Right ventricle myocardium superior (tissue), 1 donor: Measurements from ENCODE around the gene LSM11. TPM values are rescaled to one million over a fixed set of nuclear protein-coding genes. Genes with fewer than 3 reads are reported as not detected.
"Not testable (repeated sequence)": the region's sequence is repeated elsewhere in the genome, so short reads cannot be mapped to it uniquely, and the experiment has no call there.

ENCODE experiments used
- ATAC-seq: fragments of 200-7000 bp; cut with Tn5 transposase; one replicate; pipeline ENCODE4 v1.9.1; 2020; ENCODE audit warnings: mild to moderate bottlenecking; ENCODE audit not compliant: poor library complexity
- DNase-seq: peaks from one replicate; pipeline ENCODE4 v3.0.0-alpha.2; 2020
- intact Hi-C: fragments of 100-400 bp; cut with DNase I; formaldehyde crosslinking; loops from one replicate; pipeline ENCODE4 v1.11.2; 2022
- long read RNA-seq: library from polyadenylated mRNA; unstranded; transcript quantifications from one replicate; pipeline ENCODE4 v2.0.0, GENCODE V29; 2021
- total RNA-seq: library from RNA; stranded (reverse); fragmentation: NEBNext Ultra II Directional; extraction: Animal tissue kit (Norgen Biotek cat#: 25700); gene quantifications from one replicate; pipeline ENCODE4 v1.2.1, GENCODE V29; 2021
- donor health status: DM: no; HTN: yes; CAD: no; lungs with severe emphysema.

The LSM11 gene
- total RNA-seq: 1.3 TPM
- long read RNA-seq, full-length matches to known transcripts: 1 of 2 reads
- long read RNA-seq, partial matches to known transcripts: 0 of 2 reads
- long read RNA-seq, other reads (novel, unspliced or antisense): 1 of 2 reads

DNA sequence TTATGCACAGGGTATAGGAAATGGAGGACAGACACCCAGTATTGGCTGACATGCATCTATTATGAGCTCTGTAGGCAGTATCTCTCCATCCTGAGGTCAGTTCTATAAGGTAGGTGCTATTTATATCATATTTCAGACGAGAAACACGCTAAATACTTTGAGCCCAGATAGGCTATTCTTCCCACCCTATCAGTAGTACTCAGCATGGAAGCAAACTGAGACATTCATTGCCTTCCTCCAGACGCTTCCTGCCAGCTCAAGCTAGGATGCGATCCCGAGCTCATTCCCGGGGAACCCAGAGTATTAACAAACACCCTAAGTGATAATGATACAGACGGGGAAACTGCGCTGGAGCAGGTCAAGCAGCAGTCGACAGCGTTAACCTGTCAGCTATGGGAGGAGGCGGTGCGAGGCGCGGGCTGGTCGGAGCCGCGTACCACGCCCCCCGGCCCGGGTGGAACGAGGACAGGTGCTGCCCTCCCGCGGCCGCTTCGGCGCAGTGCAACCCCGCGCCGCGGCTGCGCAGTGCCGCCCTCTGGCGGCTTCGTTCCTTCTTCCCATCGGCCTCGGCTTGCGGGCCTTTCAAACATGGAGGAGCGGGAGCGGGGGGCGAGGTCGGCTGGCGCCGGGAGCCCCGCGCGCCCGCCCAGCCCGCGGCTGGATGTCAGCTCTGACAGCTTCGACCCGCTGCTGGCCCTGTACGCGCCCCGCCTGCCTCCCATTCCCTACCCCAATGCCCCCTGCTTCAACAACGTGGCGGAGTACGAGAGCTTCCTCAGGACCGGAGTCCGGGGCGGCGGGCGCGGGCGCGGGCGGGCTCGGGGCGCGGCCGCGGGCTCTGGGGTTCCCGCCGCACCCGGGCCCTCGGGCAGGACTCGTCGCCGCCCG is at the start of gene LSM11:
TSS of gene LSM11 (plus strand) at position 550 of the 888 bp plus-strand sequence. CDS start at position 589, 39 bp downstream.
- intact Hi-C loops: loop anchor here (5.0 kb wide), 1 partner anchor 416 kb away; no protein-coding TSS in a partner anchor
- DNase-seq: peak; percentile 94
- peak; percentile 97 for ATAC-seq

DNA sequence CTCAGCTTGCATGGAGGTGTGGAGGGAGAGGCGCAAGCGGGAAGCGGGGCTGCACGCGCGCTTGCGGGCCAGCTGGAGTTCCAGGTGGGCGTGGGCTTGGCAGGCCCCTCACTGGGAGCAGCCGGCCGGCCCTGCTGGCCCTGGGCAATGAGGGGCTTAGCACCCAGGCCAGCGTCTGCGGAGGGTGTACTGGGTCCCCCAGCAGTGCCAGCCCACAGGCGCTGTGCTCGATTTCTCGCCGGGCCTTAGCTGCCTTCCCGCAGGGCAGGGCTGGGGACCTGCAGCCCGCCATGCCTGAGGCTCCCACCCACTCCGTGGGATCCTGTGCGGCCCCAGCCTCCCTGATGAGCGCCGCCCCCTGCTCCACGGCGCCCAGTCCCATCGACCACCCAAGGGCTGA is 49.7 kb upstream of the LSM11 start:
- intact Hi-C loops, DNase-seq, ATAC-seq: not testable (repeated sequence)

DNA sequence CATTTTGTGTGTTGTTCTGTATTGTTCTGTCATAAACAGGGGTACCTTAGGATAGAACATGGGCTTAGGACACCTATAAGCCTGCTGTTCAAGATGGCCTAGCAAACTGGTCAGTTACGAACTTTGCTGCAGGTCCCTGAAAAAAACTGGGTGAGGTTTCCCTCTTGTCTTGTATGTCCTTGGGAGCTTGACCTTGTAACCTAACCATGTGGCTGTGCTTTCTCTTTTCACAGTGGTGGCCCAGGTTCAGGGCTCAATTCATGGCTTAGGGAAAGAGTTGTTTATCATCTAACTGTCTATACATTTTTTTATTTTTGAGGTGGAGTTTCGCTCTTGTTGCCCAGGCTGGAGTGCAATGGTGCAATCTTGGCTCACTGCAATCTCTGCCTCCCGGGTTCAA is 47.4 kb upstream of the LSM11 start:
- intact Hi-C loops, DNase-seq, ATAC-seq: not testable (repeated sequence)

DNA sequence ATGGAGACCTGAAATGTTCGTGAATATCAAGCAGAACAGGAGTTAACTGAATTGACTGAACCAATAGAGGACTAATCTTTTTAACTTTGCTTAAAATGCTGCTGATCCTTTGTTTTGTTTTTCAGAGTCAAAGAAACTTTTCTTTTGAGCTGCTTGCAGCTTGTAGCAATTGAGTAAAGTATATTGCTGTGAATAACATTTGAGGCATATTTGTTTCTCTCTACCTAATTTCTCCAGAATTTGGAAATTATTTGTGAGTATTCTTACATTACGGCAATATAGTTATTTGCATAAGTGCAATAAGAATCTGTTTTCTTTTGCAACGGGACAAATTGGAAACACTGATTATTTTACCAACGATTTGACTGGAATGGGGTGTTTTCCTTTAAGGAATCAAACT is 44.8 kb upstream of the LSM11 start:
- DNase-seq, intact Hi-C loops, ATAC-seq: not testable (repeated sequence)

DNA sequence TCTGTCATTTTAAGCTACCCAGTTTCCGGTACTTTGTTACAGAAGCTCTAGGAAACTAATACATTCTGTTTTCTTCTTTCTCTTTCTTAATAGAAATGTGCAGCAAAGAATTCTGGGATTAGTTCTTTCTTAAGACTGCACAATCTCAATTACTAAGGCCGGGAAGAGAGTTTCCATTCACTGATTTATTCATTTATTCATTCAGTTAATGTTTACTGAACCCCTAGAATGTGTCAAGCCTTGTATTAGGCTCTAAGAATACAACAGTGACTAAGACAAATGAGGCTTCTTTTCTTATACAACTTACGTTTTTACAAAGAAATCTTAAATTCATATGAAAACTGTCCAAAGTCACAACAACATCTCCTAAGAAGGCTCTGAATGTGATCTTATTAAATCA is 39.8 kb upstream of the LSM11 start:
- ATAC-seq: no peak
- DNase-seq: no peak
- intact Hi-C loops: no loop called here

DNA sequence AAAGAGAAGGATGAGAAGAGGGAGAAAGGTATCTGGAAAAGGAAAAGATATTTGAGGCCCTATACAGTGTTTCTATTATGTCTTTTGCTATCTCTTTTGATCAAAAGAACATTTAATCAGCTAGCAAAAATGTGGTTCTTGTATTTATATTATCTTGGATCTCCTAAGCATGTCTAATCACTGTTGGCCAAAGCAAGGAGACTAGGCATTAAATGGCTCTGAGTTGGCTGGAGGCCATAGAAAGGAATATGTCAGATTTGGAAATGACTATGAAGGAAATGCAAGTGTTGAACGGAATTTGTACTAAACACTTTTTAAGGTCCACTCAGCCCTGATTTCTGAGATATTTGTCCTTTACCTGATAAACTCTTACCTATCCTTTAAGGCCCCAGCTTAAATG is 34.6 kb upstream of the LSM11 start:
- intact Hi-C loops: no loop called here
- DNase-seq (no peak), ATAC-seq (no peak)

DNA sequence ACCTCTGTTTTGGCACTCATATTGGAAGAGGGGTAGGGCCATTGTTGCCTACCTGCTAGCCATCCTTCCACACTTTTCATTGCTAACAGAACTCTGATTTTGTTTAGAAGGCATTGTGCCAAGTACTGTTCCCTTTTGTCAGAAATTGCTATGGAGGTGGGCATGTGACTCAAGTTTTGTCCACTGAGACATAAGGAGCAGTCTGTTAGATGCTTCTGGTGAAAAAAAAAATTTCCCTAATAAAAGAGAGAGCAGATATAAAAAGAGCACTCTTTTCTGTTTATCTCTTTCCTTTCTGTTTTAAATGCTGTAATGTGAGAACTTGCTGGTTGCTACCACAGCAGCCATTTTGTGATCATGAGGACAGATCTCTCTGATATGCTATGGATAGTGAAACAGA is 34.2 kb upstream of the LSM11 start:
- intact Hi-C loops: no loop called here
- DNase-seq: no peak
- no peak for ATAC-seq

DNA sequence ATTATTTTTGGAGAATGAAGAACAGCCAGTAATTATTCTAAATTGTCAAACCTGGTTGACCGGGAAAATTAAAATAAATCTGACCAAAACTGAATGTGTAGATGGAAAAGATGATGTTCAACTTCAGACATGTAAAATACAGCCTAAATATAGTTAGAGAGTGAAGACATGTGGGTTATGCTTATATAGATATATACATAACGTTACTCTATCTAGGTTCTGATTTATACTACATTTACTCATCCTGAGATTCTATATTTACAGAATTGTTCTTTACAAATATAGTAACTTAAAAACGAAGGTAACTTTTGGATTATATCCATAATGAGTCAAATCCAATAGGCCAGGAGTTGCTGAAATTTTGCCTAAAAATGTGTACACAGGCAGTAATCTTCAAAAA is 33.1 kb upstream of the LSM11 start:
- ATAC-seq (no peak), DNase-seq (no peak)
- intact Hi-C loops: loop anchor here (10.0 kb wide), 1 partner anchor 136 kb away; the partner anchor contains the start of gene ADAM19

DNA sequence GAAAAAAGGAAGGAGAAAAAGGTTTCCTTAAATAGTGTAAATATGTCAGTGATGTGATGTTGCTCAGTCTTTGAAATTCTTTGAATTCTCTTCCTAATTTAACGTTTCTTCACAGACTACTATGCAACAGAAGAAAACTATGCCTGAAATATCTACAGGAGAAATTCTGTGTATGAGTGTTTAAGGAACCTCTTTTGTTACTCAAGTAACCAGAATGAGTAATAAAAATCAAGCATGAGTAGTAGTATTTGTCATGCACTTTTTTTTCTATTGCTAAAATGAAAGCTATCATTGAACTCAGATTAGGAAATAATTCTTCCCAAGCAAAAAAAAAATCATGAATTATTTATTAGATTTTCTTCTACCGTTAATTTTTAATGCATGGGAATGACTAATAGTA is 32.6 kb upstream of the LSM11 start:
- ATAC-seq: no peak
- intact Hi-C loops: loop anchor here (10.0 kb wide), 1 partner anchor 136 kb away; the partner anchor contains the start of gene ADAM19

DNA sequence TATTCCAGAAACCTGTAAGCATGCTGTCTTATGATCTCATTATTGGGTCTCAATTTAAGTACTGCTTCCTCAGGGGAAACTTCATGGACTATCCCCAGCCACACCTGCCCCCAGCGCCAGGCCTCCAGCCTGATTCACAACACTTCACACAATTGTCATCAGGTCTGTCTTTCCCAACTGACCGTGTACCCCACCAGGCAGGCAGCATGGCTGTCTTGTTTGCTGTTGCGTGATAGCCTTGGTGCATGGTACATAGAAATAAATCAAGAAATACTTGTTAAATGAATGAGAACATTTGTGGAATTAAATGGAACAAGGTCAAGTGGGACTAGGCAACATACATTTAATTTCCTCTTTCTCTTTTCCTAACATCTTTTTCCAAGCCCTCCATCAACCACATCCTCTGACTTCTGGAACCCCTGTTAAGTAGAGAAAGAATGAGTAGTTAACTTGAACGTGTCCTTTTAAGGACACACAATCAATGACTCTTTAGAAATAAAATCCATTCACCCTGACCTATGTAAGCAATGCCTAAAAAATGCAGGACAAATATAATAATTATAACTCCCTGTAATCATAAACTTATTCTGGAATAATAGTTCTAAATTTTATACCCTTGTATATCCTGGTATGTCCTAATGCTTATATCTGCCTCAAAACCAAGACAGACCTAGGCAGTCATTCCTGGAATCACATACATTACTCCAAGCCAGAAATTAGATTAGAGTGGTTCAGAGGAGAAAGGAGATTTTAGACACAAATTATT is 29.5 kb upstream of the LSM11 start:
- ATAC-seq: no peak
- no peak for DNase-seq
- intact Hi-C loops: loop anchor here (10.0 kb wide), 1 partner anchor 139 kb away; the partner anchor contains the start of gene ADAM19

More for the DNA sequence above, 32.6 kb upstream of the LSM11 start:
- no peak for DNase-seq

DNA sequence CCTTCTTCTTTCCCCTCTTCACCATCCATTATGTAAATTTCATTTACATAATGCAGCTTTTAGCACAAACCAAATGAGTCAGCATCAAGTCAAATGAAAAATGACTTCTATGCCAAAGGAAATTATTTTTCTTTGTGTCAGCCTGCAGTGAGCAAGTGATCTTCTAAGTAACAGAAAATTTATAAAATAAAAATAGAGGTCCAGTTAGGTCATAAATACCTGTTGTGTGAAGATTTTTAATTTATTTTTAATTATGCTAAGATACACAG is 29.0 kb upstream of the LSM11 start:
- no peak for DNase-seq
- ATAC-seq: no peak
- intact Hi-C loops: loop anchor here (10.0 kb wide), 1 partner anchor 140 kb away; the partner anchor contains the start of gene ADAM19

DNA sequence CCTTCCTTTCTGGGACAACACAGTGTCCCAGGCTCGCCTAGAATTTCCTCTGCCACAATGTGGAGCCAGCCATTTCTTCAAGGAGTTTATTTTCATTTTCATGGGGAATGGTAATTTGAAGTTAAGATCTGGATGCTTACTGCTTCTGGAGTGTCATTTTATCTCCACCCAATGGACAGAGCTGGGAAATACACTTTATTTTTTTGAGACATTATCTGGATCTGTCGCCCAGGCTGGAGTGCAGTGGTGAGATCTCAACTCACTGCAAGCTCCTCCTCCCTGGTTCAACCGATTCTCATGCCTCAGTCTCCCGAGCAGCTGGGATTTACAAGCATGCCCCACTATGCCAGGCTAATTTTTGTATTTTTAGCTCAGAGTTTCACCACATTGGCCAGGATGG is 25.0 kb upstream of the LSM11 start:
- ATAC-seq (peak; percentile 98), DNase-seq (no peak)
- intact Hi-C loops: loop anchor here (5.0 to 10.0 kb wide), 2 partner anchors 144 to 286 kb away; partner anchors contain the start of gene ADAM19

DNA sequence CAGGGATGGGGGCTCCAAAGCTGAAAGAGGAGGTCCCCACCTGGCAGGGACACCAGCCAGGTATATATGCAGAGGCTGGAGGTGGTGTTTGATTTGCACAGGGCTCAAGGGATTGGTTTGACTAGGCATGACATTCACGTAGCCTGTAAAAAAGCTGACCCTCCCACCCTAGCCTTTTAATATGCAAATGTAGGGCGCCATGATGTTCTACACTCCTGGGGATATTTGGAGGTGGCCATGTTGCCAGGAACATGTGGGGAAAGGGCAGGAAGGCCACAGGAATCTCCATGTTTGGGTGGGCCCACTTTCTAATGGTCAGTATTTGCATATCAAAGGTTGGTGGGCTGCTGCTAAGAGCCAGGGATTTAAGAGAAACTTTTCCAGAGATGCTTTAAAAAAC is 24.3 kb upstream of the LSM11 start:
- ATAC-seq (no peak), DNase-seq (no peak)
- intact Hi-C loops: loop anchor here (5.0 to 10.0 kb wide), 2 partner anchors 144 to 287 kb away; partner anchors contain the start of gene ADAM19

DNA sequence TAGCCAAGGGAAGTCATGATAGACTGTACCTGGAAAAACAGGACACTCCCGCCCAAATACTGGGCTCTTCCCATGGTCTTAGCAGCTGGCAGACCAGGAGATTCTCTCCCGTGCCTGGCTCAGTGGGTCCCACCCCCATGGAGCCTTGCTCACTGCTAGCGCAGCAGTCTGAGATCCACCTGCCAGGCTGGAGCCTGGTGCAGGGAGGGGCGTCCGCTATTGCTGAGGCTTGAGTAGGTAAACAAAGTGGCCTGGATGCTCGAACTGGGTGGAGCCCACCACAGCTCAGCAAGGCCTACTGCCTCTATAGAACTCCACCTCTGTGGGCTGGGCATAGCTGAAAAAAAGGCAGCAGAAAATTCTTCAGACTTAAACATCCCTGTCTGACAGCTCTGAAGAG is 22.4 kb upstream of the LSM11 start:
- intact Hi-C loops: no loop called here
- no peak for ATAC-seq
- DNase-seq: no peak

DNA sequence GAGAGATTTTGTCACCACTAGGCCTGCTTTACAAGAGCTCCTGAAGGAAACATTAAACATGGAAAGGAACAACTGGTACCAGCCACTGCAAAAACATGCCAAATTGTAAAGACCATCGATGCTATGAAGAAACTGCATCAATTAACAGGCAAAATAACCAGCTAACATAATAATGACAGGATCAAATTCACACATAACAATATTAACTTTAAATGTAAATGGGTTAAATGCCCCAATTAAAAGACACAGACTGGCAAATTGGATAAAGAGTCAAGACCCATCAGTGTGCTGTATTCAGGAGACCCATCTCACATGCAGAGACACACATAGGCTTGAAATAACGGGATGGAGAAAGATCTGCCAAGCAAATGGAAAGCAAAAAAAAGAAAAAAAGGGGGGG is 20.6 kb upstream of the LSM11 start:
- intact Hi-C loops, DNase-seq, ATAC-seq: not testable (repeated sequence)

DNA sequence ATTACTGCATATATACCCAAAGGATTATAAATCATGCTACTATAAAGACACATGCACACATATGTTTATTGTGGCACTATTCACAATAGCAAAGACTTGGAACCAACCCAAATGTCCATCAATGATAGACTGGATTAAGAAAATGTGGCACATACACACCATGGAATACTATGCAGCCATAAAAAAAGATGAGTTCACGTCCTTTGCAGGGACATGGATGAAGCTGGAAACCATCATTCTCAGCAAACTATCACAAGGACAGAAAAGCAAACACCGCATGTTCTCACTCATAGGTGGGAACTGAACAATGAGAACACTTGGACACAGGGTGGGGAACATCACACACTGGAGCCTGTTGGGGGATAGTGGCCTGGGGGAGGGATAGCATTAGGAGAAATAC is 16.9 kb upstream of the LSM11 start:
- ATAC-seq, DNase-seq, intact Hi-C loops: not testable (repeated sequence)

DNA sequence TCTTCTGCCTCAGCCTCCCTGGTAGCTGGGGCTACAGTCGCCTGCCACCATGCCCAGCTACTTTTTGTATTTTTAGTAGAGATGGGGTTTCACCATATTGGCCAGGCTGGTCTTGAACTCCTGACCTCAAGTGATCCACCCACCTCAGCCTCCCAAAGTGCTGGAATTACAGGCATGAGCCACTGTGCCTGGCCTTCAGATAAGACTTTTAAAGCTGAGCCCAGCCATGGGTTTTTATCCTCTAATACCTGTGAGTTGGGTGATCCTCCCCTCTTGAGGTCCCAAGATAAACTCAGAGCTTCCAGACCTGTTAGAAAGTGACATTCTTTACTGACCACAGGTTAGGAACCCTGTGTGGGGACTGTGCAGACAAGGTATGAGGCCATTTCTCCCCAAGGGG is 15.7 kb upstream of the LSM11 start:
- ATAC-seq, intact Hi-C loops, DNase-seq: not testable (repeated sequence)

DNA sequence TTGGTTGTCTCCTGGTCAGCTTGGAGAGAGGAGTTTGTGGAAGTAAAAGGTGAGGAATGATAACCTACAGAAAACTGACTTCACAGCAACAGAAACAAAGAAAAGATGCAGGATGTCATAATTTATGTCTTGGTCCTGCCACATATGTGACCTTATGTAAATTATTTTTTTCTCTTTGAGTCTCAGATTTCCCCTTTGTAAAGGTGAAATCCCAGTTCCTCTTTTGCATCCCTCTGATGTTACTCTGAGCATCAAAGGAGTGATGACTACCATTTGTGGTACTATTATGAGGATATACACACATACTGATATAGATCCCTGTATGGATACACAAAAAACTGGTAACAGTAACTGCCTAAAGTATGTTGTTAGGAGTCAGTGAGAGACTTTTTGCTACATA is 13.7 kb upstream of the LSM11 start:
- intact Hi-C loops: no loop called here
- DNase-seq: no peak
- no peak for ATAC-seq

DNA sequence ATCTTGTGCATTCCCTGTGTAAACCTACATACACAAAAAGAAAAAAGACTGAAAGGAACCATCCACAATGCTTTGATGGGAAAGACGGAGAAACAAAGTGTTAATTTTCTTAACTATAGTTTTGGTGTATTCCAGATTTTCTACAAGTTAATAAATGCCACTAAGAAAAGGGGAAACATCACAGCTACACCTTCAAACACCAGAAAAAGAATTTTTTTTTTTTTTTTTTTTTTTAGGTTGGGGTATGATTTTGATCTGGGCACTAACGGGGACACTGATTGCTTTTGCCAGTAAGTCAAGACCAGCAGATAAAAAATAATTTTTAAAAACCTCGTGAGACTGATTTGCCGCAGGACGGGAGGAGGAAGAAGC is 12.6 kb upstream of the LSM11 start:
- intact Hi-C loops: no loop called here
- DNase-seq: no peak

More for the DNA sequence above, 12.6 kb upstream of the LSM11 start:
- no peak for ATAC-seq
